CD4-positive, alpha-beta T cell treated with Interleukin-4 for 4 hours (primary cell): ENCODE results near the gene HEXB.
A peak's percentile ranks its signal among the peaks of the same experiment; 100 is the strongest.

Source experiments
- DNase-seq: peaks from one replicate; pipeline ENCODE4 v3.0.0-alpha.2; 2020

Gene HEXB

GRCh38 chr5:74761241-74761640 lies 76.2 kb downstream of the HEXB start:
- no peak for DNase-seq

DNA sequence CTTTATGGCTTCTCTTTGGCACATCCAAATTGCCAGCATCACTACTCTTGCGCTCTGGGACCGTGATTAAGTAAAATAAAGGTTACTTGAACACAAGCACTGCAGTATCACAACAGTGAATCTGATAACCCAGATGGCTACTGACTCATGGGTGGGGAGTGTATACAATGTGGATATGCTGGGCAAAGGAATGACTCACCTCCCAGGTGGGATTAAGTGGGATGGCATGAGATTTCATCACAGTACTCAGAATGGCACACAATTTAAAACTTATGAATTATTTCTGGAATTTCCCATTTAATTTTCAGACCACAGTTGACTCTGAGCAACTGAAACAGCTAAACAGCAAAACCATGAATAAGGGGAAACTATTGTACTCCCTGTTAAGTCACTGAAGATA lies 77.6 kb downstream of the HEXB start:
- DNase-seq = no peak

DNA sequence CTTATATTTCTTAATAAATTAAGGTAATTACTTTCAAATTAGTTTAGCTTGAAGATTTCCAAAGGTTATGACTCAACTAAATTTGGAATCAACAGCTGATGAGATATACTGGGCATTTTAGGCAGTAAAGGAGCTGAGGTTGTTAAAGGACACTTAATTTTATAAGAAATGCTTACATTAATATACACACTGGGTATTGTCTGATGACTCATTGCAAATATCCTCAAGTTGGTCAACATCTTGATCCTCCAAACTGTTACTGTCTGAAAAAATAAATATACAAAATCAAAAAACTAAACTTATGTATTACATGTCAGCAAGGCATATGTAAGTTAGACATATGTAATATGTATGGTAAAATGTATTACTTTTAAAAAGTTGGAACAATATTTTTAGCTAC lies 78.5 kb downstream of the HEXB start:
- DNase-seq = no peak

GRCh38 chr5:74765201-74765600 lies 80.2 kb downstream of the HEXB start:
- DNase-seq = no peak

- DNase-seq = no peak
Observed at GRCh38 chr5:74765929-74766328, 80.9 kb downstream of the HEXB start.

- peak; percentile 39 for DNase-seq
Observed at GRCh38 chr5:74766418-74766848, 81.4 kb downstream of the HEXB start.

DNA sequence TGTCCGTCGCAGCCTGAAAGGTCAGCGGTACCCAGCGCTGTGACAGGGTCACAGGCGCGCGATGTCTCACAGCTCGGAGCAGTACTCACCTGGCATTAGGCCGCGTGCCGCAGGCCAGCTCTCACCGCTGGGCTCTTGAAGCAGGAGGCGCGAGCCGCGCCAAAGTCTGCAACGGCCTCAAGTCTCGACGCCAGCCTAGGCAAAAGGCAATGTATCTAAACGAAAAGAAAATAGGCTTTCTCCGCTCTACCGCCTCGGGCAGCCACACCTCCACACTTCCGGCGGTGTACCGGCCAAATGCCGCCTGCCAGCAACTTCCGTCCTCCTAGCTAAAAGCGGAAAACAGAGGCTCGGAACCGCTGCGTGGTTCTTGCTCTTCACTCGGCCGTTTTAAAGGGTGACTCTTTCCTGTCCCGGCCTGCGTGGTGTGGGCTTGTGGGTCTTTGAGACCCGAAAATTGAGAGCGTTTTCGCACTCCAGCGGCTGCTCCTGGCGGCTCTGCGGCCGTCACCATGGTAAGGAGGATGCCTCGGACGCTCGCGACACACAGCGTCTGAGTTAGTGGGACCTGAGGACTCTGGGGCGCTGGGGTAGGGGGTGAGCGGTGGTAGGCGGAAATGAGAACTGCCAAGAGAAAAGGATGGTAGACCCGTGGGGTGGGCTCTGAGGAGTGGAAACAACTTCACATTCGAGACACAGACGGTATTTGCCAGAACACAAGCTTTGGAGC lies 82.0 kb downstream of the HEXB start, which contains the start of the genes GFM2 and NSA2:
TSS of gene GFM2 (minus strand) at position 269 of the 730 bp plus-strand sequence. CDS start 3,375 bp downstream, outside the sequence.
TSS of gene NSA2 (plus strand) at position 401 of the 730 bp plus-strand sequence. CDS start at position 513, 112 bp downstream.
- peak; percentile 92 for DNase-seq

GRCh38 chr5:74767579-74767913 lies 82.5 kb downstream of the HEXB start:
- peak; percentile 31 for DNase-seq
